HepG2 (cell line): ENCODE measurements around the gene CSMD2. TPM values are rescaled to one million over a fixed set of nuclear protein-coding genes. Genes with fewer than 3 reads are reported as not detected.

Source experiments
- ATAC-seq: fragments of 200-7000 bp; cut with Tn5 transposase; 3 replicates; pipeline ENCODE4 v1.9.1; 2020; ENCODE audit warnings: mild to moderate bottlenecking, moderate library complexity
- BruUV-seq: library from RNA; stranded (reverse); fragments of 400-500 nt; replicated peaks from 2 replicates; lab custom pipeline; 2021; lab: Mats Ljungman, UMichigan
- CTCF ChIA-PET: fragments of 300-600 bp; formaldehyde crosslinking; extraction: SDS; loops from one replicate; lab custom pipeline; 2021; ENCODE audit warnings: low total read pairs, inconsistent platforms, low intra/inter-chr PET ratio; lab: Yijun Ruan, JAX
- POLR2A ChIA-PET: fragments of 350-600 bp; sonication (Branson Sonifier 250); formaldehyde crosslinking; loops from one replicate; lab custom pipeline; 2020; ENCODE audit warnings: antibody characterized with exemption, inconsistent platforms; lab: Yijun Ruan, JAX
- DNase-seq: peaks from one replicate; pipeline ENCODE4 v3.0.0-alpha.2; 2015; ENCODE audit warnings: low spot score
- FAIRE-seq: peaks from 3 replicates; lab custom pipeline; 2011; peaks lifted over from hg19 to GRCh38; lab: Jason Lieb, UNC
- H2AFZ ChIP-seq: one replicate; pipeline ENCODE4 v1.6.1; 2011; ENCODE audit warnings: low read length, inconsistent platforms
- H3K27ac ChIP-seq: fragments of 300-600 bp; 3 replicates; pipeline ENCODE4 v1.8.0; 2011; ENCODE audit warnings: mixed run types, mild to moderate bottlenecking, mixed read lengths, low read length, inconsistent platforms; ENCODE audit not compliant: insufficient read depth; ENCODE audit errors: extremely low read length
- H3K27me3 ChIP-seq, 2 experiments: fragments of 200-600 bp in 1 of 2; 2 replicates in 1 of 2; 3 replicates in 1 of 2; pipeline versions ENCODE4 v1.6.0 to v1.8.0; 2011; ENCODE audit warnings: low read length in 2 of 2, mild to moderate bottlenecking in 2 of 2, moderate library complexity in 2 of 2, inconsistent platforms in 1 of 2; ENCODE audit not compliant: insufficient read depth in 2 of 2, control insufficient read depth in 1 of 2
- H3K36me3 ChIP-seq, 2 experiments: fragments of 200-600 bp in 1 of 2; replicated peaks in 1 of 2; 2 replicates in 1 of 2; 3 replicates in 1 of 2; pipeline versions ENCODE4 v1.5.1 to v1.8.0; 2011; ENCODE audit warnings: low read length in 2 of 2, inconsistent platforms in 1 of 2; ENCODE audit not compliant: insufficient read depth in 2 of 2, control insufficient read depth in 1 of 2
- H3K4me1 ChIP-seq: 2 replicates; pipeline ENCODE4 v1.5.1; 2012; ENCODE audit warnings: low read length, inconsistent platforms; ENCODE audit not compliant: insufficient read depth
- H3K4me2 ChIP-seq: 2 replicates; pipeline ENCODE4 v1.6.0; 2011; ENCODE audit warnings: low read depth, low read length, inconsistent platforms
- H3K4me3 ChIP-seq, 3 experiments: fragments of 200-600 bp in 1 of 3; sonication (generic), shearing (Covaris generic) in 1 of 3; replicated peaks in 1 of 3; 2 replicates each; pipeline ENCODE4 v1.5.1; 2011 to 2016; ENCODE audit warnings: low read length in 3 of 3, inconsistent platforms in 2 of 3, low read depth in 2 of 3, mild to moderate bottlenecking in 2 of 3, control low read depth in 1 of 3, mixed read lengths in 1 of 3; ENCODE audit not compliant: insufficient read depth in 1 of 3
- H3K79me2 ChIP-seq: one replicate; pipeline ENCODE4 v1.6.1; 2011; ENCODE audit warnings: low read length, inconsistent platforms; ENCODE audit not compliant: insufficient read depth
- H3K9ac ChIP-seq: 2 replicates; pipeline ENCODE4 v1.6.0; 2011; ENCODE audit warnings: mild to moderate bottlenecking, low read depth, low read length, inconsistent platforms; ENCODE audit not compliant: insufficient read depth
- H3K9me3 ChIP-seq: 2 replicates; pipeline ENCODE4 v1.5.1; 2012; ENCODE audit warnings: mild to moderate bottlenecking, low read length
- H4K20me1 ChIP-seq: 2 replicates; pipeline ENCODE4 v1.6.0; 2011; ENCODE audit warnings: inconsistent platforms, mild to moderate bottlenecking, low read length, moderate library complexity; ENCODE audit not compliant: insufficient read depth
- ATF2 ChIP-seq: sonication (generic); formaldehyde crosslinking; IDR thresholded peaks from 2 replicates; pipeline ENCODE4 v1.4.0; 2020; ENCODE audit warnings: missing genetic modification reagents
- GATAD1 ChIP-seq: IDR thresholded peaks from 2 replicates; pipeline ENCODE4 v1.6.1; 2016; ENCODE audit warnings: missing genetic modification reagents, missing compliant biosample characterization
- KMT2B ChIP-seq: IDR thresholded peaks from 2 replicates; pipeline ENCODE4 v1.6.1; 2016; ENCODE audit warnings: missing genetic modification reagents, missing compliant biosample characterization
- MTF2 ChIP-seq: sonication (generic); formaldehyde crosslinking; IDR thresholded peaks from 2 replicates; pipeline ENCODE4 v1.5.0; 2020; ENCODE audit warnings: missing genetic modification reagents, borderline replicate concordance
- NBN ChIP-seq: fragments of 450-650 bp; conservative IDR thresholded peaks from 2 replicates; pipeline ENCODE4 v1.6.1; 2017
- PAXIP1 ChIP-seq: sonication (generic); formaldehyde crosslinking; conservative IDR thresholded peaks from 2 replicates; pipeline ENCODE4 v1.4.0; 2020; ENCODE audit warnings: mild to moderate bottlenecking, missing genetic modification reagents, moderate library complexity
- SETDB1 ChIP-seq: sonication (generic); formaldehyde crosslinking; IDR thresholded peaks from 2 replicates; pipeline ENCODE4 v1.5.1; 2020; ENCODE audit warnings: missing genetic modification reagents, mild to moderate bottlenecking, borderline replicate concordance
- TBX3 ChIP-seq: fragments of 450-650 bp; IDR thresholded peaks from 2 replicates; pipeline ENCODE4 v1.6.1; 2017; ENCODE audit warnings: antibody characterized with exemption, mild to moderate bottlenecking, inconsistent platforms, borderline replicate concordance
- TEAD3 ChIP-seq: optimal IDR thresholded peaks from 2 replicates; pipeline ENCODE3; 2016; ENCODE audit warnings: borderline replicate concordance
- XRCC5 ChIP-seq: fragments of 200-400 bp; formaldehyde crosslinking; optimal IDR thresholded peaks from 2 replicates; pipeline ENCODE3; 2017; ENCODE audit warnings: mild to moderate bottlenecking, low read length
- ZNF10 ChIP-seq: sonication (generic); formaldehyde crosslinking; IDR thresholded peaks from 2 replicates; pipeline ENCODE4 v1.4.0; 2020; ENCODE audit warnings: mild to moderate bottlenecking, low read depth, missing genetic modification reagents, borderline replicate concordance
- ZNF331 ChIP-seq: sonication (generic); formaldehyde crosslinking; IDR thresholded peaks from 2 replicates; pipeline ENCODE4 v1.4.0; 2020; ENCODE audit warnings: missing genetic modification reagents
- ZNF343 ChIP-seq: sonication (generic); formaldehyde crosslinking; IDR thresholded peaks from 2 replicates; pipeline ENCODE4 v1.4.0; 2020; ENCODE audit warnings: mild to moderate bottlenecking, missing genetic modification reagents
- ZNF530 ChIP-seq: sonication (generic); formaldehyde crosslinking; IDR thresholded peaks from 2 replicates; pipeline ENCODE4 v1.5.0; 2020; ENCODE audit warnings: low read depth, mild to moderate bottlenecking, missing genetic modification reagents
- ZSCAN21 ChIP-seq: sonication (generic); formaldehyde crosslinking; IDR thresholded peaks from 2 replicates; pipeline ENCODE4 v1.8.0; 2022; ENCODE audit warnings: mild to moderate bottlenecking, missing genetic modification reagents, moderate library complexity, borderline replicate concordance
- WGBS: methylation state at CpG from one replicate; pipeline ENCODE4 v1.1.6; 2017; ENCODE audit warnings: low lambda C conversion rate; 5-methylcytosine and 5-hydroxymethylcytosine counted together
- in situ Hi-C: cut with HindIII; loops from 2 replicates; pipeline ENCODE4 v1.10.0; 2017; ENCODE audit warnings: low pct_unique_long_range_greater_than_20kb; ENCODE audit not compliant: extremely low pct_ligation_motif_present
- intact Hi-C: fragments of 100-400 bp; cut with micrococcal nuclease; formaldehyde crosslinking; loops from one replicate; pipeline ENCODE4 v1.10.0; 2022; ENCODE audit not compliant: unreplicated experiment
- polyA plus RNA-seq, 8 experiments: library from polyadenylated mRNA; depleted of rRNA in 3 of 8; stranded (reverse) in 7 of 8; unstranded in 1 of 8; fragments of >200 nt; fragmentation: Illumina TruSeq in 4 of 8; extraction: Trizol in 4 of 8; gene quantifications; 2 replicates each; pipeline versions ENCODE4 v1.2.1 to v1.2.3, GENCODE V29; 2011 to 2016; ENCODE audit warnings: low read depth in 4 of 8, missing spikeins in 1 of 8, mixed read lengths in 1 of 8; ENCODE audit not compliant: insufficient read depth in 1 of 8
- total RNA-seq, 5 experiments: library from RNA; depleted of rRNA; stranded (reverse); fragments of >200 nt; fragmentation: Illumina TruSeq; extraction: Trizol; gene quantifications; 2 replicates each; pipeline ENCODE4 v1.2.3, GENCODE V29; 2016; ENCODE audit warnings: low read depth in 1 of 5

The CSMD2 gene
- total and polyA plus RNA-seq, 2 of the 13 experiments (the other 11 are each of a cell fraction or from before 2014, with no cell fraction given), result not detected

GRCh38 chr1:33501309-33501708 is 663.7 kb downstream of the CSMD2 start:
- Histone ChIP-seq H3K9me3 (no peaks in the 10 kb centered on the region), H4K20me1 (no peaks in the 10 kb centered on the region; the same call in 1 of the 2 replicates), H3K9ac (no peak overlapping the region), H3K4me1 (peaks cover 20% of the 10 kb centered on the region), H3K4me2 (no peak overlapping the region), H3K4me3 (no peak overlapping the region), H3K79me2 (no peaks in the 10 kb centered on the region), H3K36me3 (no peaks in the 10 kb centered on the region), H3K27me3 (no peaks in the 10 kb centered on the region), H2AFZ (no peak overlapping the region), H3K27ac (no peak overlapping the region)
- ChIA-PET POLR2A (no interaction called here), CTCF (no interaction called here)
- DNase-seq (no peak), FAIRE-seq (no peak), ATAC-seq (no peak)
- intact Hi-C loops, result no loop called here
- 0% methylated on average over 2 of the region's 2 CpGs for WGBS
- BruUV-seq, result no TSS peak
- TF ChIP-seq KMT2B (no peak), XRCC5 (no peak), ZSCAN21 (CRISPR knock-in tag) (no peak), ZNF343 (no peak), TBX3 (no peak), ATF2 (CRISPR knock-in tag) (no peak), ZNF10 (CRISPR knock-in tag) (no peak), GATAD1 (no peak), PAXIP1 (no peak), SETDB1 (no peak), MTF2 (CRISPR knock-in tag) (no peak), ZNF530 (CRISPR knock-in tag) (no peak), TEAD3 (CRISPR knock-in tag) (no peak), NBN (no peak), ZNF331 (no peak)
- in situ Hi-C loops, result no loop called here
